Activated naive CD4-positive, alpha-beta T cell treated with anti-CD3 and anti-CD28 coated beads, Interleukin-2, amount 50 U/mL, for 24 hours (primary cell): ENCODE data around the gene OR2A1.
"Not testable (repeated sequence)": the region's sequence is repeated elsewhere in the genome, so short reads cannot be mapped to it uniquely, and the experiment has no call there.

Source experiments
- H3K27ac Mint-ChIP-seq: one replicate; pipeline ENCODE4 v1.8.0; 2021; ENCODE audit warnings: mild to moderate bottlenecking, mixed read lengths
- H3K27me3 Mint-ChIP-seq: one replicate; pipeline ENCODE4 v1.8.0; 2021; ENCODE audit warnings: mixed read lengths
- H3K36me3 Mint-ChIP-seq: one replicate; pipeline ENCODE4 v1.8.0; 2021; ENCODE audit warnings: mixed read lengths
- H3K4me1 Mint-ChIP-seq: one replicate; pipeline ENCODE4 v1.8.0; 2021; ENCODE audit warnings: mixed read lengths
- H3K4me3 Mint-ChIP-seq: one replicate; pipeline ENCODE4 v1.8.0; 2021; ENCODE audit warnings: mild to moderate bottlenecking, mixed read lengths
- H3K9me3 Mint-ChIP-seq: one replicate; pipeline ENCODE4 v1.8.0; 2021; ENCODE audit warnings: mixed read lengths

OR2A1 gene, protein sequence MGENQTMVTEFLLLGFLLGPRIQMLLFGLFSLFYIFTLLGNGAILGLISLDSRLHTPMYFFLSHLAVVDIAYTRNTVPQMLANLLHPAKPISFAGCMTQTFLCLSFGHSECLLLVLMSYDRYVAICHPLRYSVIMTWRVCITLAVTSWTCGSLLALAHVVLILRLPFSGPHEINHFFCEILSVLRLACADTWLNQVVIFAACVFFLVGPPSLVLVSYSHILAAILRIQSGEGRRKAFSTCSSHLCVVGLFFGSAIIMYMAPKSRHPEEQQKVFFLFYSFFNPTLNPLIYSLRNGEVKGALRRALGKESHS

DNA sequence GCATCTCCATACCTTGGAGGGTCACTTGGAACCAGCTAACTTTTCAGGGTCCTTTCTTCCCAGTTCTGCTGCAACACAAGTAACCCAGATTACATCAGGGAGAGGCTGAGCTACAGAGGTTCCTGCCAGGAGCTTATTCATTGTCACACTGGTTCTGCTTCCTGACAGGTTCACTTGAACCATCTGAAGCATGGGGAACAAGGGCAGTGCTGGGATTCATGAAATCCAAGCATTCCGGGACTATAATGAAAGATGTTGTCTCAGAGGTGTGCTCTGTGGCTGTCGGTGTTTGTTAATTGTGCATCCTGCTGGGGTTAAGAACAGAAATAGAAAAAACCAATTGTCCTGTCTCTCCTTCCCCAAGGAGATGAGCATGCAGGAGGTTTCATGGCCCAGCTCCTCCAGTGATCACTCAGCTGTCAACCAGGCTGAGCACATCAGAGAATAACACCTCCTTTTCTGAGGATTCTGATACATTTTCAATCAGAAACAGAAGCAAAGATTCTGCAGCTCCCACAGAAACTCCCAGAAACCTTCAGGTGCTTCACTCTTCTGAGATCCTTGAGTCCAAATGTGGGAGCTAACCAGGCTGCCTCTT lies at the start of gene OR2A1:
TSS of gene OR2A1 (plus strand) at position 548 of the 598 bp plus-strand sequence. CDS start 5,706 bp downstream, outside the sequence.
- H3K9me3 Mint-ChIP-seq, H3K36me3 Mint-ChIP-seq, H3K27me3 Mint-ChIP-seq, H3K4me3 Mint-ChIP-seq, H3K27ac Mint-ChIP-seq, H3K4me1 Mint-ChIP-seq: not testable (repeated sequence)

DNA sequence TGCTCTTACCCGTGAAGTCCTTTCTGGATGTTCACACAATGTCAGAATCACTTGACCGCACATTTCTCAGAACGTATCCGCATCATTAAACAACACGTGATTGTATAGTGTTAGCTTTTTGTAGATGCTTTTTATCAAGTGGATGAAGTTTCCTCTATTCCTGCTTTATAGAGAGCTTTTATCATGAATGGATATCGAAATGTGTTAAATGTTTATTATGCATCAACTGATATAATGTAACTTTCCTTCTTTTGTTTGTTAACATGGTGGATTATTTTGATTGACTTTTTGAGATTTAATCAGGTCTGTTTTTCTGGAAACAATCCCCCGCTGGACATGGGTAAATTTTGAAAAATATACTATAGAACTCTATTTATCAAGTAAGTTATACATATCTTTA lies 47.5 kb upstream of the OR2A1 start, which contains the start of gene OR2A7:
TSS of gene OR2A7 (minus strand) at position 101 of the 400 bp plus-strand sequence. CDS start 5,164 bp downstream, outside the sequence.
- not testable (repeated sequence) for H3K36me3 Mint-ChIP-seq, H3K27ac Mint-ChIP-seq, H3K4me3 Mint-ChIP-seq, H3K9me3 Mint-ChIP-seq, H3K4me1 Mint-ChIP-seq, H3K27me3 Mint-ChIP-seq

DNA sequence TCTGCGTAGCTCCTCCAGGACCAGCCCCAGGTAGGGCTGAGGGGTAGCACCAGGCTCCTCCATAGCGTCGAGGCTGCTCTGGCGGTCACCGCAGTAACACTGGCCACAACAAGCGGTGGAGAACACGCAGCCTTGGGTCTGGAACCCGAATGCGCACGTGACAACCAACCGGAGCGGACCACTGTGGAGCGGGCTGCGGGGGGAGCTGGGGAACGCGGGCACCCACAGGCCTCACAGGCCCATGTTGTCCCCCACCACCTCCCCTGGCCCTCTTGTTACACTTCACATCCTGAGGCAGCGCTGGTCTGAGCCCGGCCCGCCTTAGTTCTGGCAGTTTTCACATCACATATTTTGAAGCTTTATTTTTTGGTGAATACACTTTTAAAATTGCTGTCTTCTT lies 43.0 kb upstream of the OR2A1 start, which contains the start of gene CTAGE8:
TSS of gene CTAGE8 (minus strand) at position 101 of the 400 bp plus-strand sequence. CDS start at position 63, 38 bp downstream.
- H3K4me3 Mint-ChIP-seq, H3K4me1 Mint-ChIP-seq, H3K9me3 Mint-ChIP-seq, H3K36me3 Mint-ChIP-seq, H3K27me3 Mint-ChIP-seq, H3K27ac Mint-ChIP-seq: not testable (repeated sequence)

DNA sequence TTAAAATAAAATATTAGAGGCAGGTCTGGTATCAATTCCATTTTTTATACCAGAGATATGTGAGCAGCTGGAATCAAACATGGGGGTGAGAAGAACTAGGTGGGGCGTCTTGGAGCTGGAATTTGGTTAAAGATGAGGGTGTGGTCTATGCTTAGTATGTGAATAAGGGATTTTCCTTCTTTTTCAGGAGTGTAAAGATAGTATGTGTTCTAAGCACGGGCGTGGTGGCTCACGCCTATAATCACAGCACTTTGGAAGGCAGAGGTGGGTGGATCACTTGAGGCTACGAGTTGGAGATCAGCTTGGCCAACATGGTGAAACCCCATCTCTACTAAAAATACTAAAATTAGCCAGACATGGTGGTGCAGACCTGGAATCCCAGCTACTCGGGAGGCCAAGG lies 36.9 kb upstream of the OR2A1 start:
- H3K4me1 Mint-ChIP-seq, H3K27me3 Mint-ChIP-seq, H3K27ac Mint-ChIP-seq, H3K4me3 Mint-ChIP-seq, H3K36me3 Mint-ChIP-seq, H3K9me3 Mint-ChIP-seq: not testable (repeated sequence)

DNA sequence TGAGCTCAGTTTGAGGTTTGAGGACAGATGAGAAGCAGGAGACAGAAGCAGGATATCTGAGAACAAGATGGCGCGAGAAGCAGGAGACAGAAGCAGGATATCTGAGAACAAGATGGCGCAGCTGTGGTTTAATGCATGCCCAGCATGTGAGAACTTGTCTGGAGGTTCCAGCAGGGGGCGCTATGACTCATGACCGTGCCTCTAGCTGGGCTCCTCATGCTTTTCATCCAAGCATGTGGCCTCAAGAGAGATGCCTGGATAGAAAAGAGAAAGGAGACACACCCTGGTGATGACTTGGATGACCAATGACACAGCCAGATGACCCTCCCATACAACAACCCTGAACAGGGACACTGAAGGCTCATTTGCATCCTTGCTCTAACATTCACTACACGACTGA lies 32.2 kb upstream of the OR2A1 start:
- not testable (repeated sequence) for H3K4me3 Mint-ChIP-seq, H3K27ac Mint-ChIP-seq, H3K4me1 Mint-ChIP-seq, H3K36me3 Mint-ChIP-seq, H3K27me3 Mint-ChIP-seq, H3K9me3 Mint-ChIP-seq

DNA sequence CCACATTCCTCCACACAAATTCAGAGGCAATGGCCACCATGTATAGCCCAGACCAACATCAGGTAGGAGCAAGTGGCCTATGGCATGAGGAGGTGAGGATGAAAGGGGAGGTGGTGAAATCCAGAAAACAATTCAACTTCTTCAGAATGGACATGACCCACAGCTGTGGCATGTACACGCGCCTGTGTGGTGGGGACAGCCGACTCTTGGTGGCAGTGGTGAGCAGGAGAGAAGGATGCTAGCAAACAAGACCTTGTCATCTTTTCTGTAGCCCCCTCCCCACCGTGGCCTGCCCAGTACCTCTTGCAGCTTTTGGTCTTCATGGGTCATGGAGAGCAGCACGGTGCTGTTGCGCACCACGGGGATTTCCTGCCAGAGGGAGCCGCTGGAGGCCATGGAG lies 30.2 kb upstream of the OR2A1 start:
- not testable (repeated sequence) for H3K27ac Mint-ChIP-seq, H3K4me1 Mint-ChIP-seq, H3K9me3 Mint-ChIP-seq, H3K36me3 Mint-ChIP-seq, H3K4me3 Mint-ChIP-seq, H3K27me3 Mint-ChIP-seq

DNA sequence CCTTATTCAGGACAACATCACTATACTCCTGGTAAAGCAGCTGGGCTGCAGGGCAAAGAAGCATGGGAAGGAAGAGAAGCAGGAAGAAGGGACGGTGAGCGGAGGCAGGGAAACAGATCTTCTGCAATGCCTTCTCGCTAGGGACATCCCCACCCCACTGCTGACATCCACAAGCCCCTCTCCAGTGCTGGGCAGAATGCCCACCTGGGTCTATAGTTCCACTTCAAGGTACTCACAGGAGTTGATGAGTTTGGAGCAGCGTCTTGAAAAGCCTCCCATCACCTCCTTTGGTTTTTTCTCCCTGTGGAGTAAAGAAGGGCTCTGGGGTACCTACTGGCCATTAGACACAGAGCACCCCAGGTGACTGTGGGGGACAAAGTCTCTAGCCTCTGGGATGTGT lies 29.7 kb upstream of the OR2A1 start:
- H3K36me3 Mint-ChIP-seq, H3K27me3 Mint-ChIP-seq, H3K27ac Mint-ChIP-seq, H3K4me1 Mint-ChIP-seq, H3K9me3 Mint-ChIP-seq, H3K4me3 Mint-ChIP-seq: not testable (repeated sequence)

DNA sequence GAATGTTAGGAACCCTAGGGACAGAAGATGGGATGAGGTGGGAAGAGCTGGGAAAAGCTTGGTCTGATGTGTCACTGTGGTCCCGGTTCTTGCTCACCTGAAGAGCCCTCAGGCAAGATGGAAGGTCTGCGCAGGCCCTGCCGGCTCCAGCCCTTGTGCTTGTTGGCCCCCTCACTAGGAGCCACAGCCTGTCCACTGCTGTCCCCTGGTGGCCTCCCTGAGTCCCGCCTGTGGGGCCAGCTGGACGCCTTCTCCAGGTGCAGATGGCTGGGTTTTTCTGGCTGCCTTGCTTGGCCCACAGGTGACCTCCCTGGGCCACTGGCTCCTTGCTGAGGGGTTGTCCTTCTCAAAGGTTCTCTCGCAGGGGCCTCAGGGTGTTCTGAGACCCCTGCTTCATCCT lies 28.5 kb upstream of the OR2A1 start:
- H3K4me3 Mint-ChIP-seq, H3K4me1 Mint-ChIP-seq: not testable (repeated sequence)

DNA sequence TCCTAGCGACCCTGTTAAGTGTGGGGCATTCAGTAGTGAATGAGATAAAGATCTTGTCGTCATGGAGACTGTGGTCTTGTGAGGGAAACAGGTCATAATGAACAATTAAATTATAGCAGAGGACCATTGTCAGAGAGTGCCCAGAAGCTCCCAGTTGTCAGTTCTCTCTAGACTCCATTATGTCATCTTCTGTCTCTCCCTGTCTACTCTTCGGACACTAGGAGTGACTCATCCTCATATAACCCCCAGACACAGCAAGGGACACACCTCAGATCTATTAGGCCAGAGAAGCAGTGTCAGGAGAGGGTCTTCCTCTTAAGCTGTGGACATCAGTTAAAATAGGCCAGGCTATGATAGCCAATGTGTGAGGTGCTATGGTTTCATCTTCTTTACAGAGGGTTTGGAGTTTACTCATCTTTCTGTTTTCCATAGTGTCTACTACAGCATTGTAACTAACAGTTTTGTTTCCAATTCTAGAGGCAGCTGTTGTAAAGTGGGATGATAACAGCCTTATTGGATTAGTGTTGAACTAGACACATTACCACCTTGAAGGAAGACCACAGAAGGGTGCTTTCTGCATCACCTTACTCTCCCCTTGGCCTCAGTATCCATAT lies 24.9 kb upstream of the OR2A1 start:
- H3K27ac Mint-ChIP-seq, H3K27me3 Mint-ChIP-seq, H3K9me3 Mint-ChIP-seq, H3K4me1 Mint-ChIP-seq, H3K4me3 Mint-ChIP-seq, H3K36me3 Mint-ChIP-seq: not testable (repeated sequence)

More for the DNA sequence above, 28.5 kb upstream of the OR2A1 start:
- not testable (repeated sequence) for H3K27me3 Mint-ChIP-seq, H3K36me3 Mint-ChIP-seq, H3K27ac Mint-ChIP-seq, H3K9me3 Mint-ChIP-seq

DNA sequence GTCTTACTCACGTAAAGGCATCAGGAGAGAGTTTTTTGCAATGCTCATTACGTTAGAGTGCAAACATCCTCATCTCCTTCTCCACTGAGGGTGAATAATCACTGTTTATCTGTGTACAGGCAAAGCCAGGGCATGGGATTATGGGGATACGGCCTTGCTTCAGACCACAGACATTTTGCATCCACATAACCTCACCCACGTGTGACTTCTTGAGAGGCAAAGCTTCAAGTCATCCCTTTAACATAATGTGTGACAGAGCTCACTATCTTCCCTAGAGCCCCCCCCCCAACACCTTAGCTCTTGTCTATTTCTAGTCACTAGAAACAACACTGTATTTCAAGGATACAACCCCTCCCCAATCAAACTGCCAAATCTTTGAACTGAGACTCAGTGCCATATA lies 20.6 kb upstream of the OR2A1 start:
- H3K36me3 Mint-ChIP-seq, H3K4me1 Mint-ChIP-seq, H3K27me3 Mint-ChIP-seq, H3K27ac Mint-ChIP-seq, H3K9me3 Mint-ChIP-seq, H3K4me3 Mint-ChIP-seq: not testable (repeated sequence)

DNA sequence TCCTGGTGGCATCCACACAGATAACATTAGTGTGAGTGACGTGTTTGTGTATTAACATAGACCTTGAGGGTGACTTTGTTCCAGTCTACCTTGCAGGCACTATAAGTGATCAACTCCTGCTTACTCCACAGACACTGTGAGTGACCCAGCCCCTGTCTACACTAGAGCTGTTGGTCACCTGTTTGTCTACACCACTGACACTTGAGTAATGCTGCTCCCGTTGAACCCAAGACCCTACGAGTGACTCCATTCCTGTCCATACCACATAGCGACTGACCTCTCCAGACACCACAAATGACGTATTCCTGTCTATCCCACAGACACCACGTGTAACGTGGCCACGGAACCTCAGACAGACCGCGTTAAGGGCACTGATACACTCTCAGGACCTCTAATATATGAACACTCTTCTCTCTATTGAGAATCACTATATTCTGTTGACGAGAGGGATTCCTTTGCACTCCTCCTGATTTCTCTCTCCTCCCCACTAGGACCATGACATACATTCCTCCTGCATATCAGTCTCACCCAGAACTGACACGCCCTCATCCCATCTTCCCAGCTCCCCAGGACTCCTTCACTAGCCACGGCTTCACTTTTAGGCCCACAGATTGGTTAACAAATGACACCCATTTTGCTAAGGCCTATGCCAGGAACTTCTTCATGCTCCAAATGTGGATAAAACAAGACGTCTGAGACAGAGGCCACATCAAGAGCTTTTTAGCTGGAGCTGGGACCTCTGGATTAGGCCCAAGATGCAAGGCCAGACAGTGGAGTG lies 19.6 kb upstream of the OR2A1 start:
- H3K4me3 Mint-ChIP-seq, H3K36me3 Mint-ChIP-seq, H3K27ac Mint-ChIP-seq, H3K4me1 Mint-ChIP-seq, H3K27me3 Mint-ChIP-seq, H3K9me3 Mint-ChIP-seq: not testable (repeated sequence)

DNA sequence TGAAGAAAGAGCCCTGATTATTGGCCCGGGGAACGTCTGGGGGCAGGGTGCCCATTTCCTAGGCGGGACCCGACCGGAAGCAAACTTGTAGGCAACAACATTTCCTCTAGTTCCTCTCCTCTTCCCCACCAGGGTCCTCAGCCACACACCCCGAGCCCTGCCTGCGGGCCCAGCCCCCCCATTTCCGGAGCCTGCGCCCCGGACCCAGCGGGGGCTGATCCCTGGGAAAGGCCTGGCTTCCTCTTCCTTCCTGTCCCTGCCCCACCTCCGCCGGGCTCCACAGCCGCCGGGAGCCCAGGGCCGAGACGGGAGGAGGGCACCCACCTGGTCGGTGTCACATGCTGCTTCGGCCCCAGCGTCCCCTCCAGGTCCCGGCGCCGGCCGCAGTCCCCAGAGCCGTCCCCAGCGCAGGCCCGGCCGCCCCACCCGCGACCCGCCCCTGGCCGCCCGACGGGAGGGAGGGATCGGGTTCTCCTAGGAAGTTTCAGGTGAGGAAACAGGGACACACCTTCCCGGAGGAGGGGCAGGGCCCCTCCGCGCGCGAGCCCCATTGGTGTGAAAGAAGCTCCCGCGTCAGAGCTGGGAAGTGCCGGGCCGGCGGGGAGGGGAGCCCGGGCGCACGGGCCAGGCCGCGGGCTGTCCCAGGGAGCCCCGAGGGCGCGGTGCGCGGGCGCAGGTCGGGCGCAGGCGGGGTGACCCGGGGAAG lies 18.3 kb upstream of the OR2A1 start:
- H3K36me3 Mint-ChIP-seq, H3K4me1 Mint-ChIP-seq, H3K9me3 Mint-ChIP-seq, H3K4me3 Mint-ChIP-seq, H3K27ac Mint-ChIP-seq, H3K27me3 Mint-ChIP-seq: not testable (repeated sequence)

DNA sequence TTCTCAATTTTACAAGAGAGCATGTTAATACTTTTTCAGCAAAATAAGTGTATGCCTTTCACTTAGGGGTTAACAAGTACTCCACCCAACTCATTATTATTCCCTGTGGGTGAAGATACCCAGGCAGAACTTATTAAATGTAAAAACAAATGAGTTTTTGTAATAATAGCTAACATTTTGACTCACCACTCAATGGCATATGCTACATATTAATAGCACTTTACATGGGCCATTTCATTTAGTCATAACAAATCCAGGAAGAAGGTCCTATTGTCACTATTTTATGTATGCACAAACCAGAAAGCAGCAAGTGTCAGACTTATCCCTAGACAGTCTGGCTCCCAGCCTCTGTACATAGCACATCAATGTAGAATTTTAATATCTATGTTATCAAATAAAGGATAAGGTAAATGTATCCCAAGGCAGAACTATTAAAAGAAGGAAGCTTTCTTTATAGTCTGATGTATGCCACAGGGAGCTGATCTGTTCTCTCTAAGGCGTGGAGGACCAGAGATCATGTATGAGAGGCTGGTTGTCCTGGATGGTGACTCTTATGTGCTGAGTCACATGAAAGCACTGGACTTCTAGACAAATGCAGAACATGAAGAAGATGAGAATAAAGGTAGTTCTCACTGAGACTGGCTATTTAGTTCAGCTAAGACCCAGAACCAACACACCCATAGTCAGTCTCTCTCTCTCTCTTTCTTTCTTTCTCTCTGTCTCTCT lies 9.5 kb upstream of the OR2A1 start:
- not testable (repeated sequence) for H3K36me3 Mint-ChIP-seq, H3K9me3 Mint-ChIP-seq, H3K4me3 Mint-ChIP-seq, H3K4me1 Mint-ChIP-seq, H3K27ac Mint-ChIP-seq, H3K27me3 Mint-ChIP-seq

DNA sequence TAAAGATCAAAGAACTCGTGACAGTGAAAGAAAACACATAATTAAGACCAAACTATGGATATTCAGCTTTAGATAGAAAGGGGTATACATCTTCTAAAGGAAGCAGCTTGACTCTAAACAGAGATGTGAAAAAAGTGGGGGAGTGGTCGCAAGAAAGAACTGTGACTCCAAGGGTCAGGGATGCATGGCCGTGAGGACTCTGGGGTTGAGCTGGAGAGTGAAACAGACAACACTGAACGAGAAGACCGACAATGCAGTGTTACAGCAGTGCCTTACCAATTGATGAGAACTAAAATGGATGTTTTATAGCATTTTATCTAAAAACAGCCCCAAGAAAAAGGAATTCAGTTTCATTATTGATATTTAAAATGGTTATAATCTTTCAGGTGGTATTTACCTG lies 8.6 kb upstream of the OR2A1 start:
- not testable (repeated sequence) for H3K27ac Mint-ChIP-seq, H3K4me1 Mint-ChIP-seq, H3K4me3 Mint-ChIP-seq, H3K36me3 Mint-ChIP-seq, H3K27me3 Mint-ChIP-seq, H3K9me3 Mint-ChIP-seq

DNA sequence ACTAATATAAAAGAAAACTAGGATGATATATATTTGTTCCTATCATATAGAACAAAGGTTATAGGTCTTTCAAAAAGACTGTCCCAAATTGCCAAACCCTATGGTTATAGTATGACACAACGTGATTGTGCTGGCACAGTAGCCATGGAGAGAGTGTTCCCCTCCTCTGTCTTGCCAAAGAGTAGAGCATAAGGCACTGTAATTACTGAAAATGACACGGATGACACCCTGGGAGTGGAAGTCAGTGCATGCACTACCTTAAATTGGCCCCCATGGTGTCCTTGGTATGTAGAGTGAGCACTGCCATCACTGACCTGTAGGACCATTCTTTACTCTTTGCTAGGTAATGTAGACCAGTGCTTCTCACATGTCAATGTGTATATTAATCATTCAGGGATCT lies 7.1 kb upstream of the OR2A1 start:
- H3K27me3 Mint-ChIP-seq, H3K36me3 Mint-ChIP-seq, H3K4me3 Mint-ChIP-seq, H3K4me1 Mint-ChIP-seq, H3K9me3 Mint-ChIP-seq, H3K27ac Mint-ChIP-seq: not testable (repeated sequence)
